Upper lobe of left lung (tissue), 4 donors: ENCODE results near the gene MCRIP1.

Experiments
- EP300 ChIP-seq, 4 donors: sonication (generic); formaldehyde crosslinking; IDR thresholded peaks; one replicate each; pipeline ENCODE4 v1.5.1; 2017; ENCODE audit warnings: antibody characterized with exemption in 4 of 4, control low read depth in 2 of 4
- POLR2A ChIP-seq, 4 donors: fragments of 450-650 bp; IDR thresholded peaks; one replicate each; pipeline ENCODE4 v1.5.1; 2016 to 2017; ENCODE audit warnings: antibody characterized with exemption in 4 of 4, mild to moderate bottlenecking in 2 of 4
- TF ChIP-seq, protein P1 (sequence below), 6 experiments: fragments of 450-650 bp in 4 of 6; fragments of 200-600 bp in 2 of 6; sonication (generic) in 2 of 6; IDR thresholded peaks; one replicate each; pipeline ENCODE4 v1.5.1; 2016 to 2019; ENCODE audit warnings: antibody characterized with exemption in 6 of 6

DNA sequence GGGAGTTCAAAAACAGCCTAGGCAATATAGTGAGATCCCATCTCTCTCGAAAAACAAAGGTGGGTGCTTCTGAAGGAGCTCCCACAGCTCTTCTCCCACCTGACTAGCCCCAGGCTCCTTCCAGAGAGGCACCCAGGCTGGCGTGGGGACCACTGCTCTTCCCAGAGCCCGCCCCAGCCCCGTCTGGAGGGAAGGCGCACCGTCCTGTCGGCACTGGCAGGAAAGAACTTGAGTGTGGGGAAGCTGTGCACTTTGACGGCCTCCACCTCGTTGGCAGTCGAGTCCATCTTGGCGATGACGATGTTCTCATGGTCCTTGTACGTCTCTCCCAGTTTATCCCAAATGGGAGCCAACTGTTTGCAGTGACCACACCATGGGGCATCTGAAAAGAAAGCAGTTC lies 12.3 kb upstream of the MCRIP1 start:
- no peak for TF ChIP-seq EP300 (IDR thresholded peaks at IDR 0.05)
- TF ChIP-seq POLR2A (IDR thresholded peaks at IDR 0.05): no peak
- TF ChIP-seq, protein P1, sequence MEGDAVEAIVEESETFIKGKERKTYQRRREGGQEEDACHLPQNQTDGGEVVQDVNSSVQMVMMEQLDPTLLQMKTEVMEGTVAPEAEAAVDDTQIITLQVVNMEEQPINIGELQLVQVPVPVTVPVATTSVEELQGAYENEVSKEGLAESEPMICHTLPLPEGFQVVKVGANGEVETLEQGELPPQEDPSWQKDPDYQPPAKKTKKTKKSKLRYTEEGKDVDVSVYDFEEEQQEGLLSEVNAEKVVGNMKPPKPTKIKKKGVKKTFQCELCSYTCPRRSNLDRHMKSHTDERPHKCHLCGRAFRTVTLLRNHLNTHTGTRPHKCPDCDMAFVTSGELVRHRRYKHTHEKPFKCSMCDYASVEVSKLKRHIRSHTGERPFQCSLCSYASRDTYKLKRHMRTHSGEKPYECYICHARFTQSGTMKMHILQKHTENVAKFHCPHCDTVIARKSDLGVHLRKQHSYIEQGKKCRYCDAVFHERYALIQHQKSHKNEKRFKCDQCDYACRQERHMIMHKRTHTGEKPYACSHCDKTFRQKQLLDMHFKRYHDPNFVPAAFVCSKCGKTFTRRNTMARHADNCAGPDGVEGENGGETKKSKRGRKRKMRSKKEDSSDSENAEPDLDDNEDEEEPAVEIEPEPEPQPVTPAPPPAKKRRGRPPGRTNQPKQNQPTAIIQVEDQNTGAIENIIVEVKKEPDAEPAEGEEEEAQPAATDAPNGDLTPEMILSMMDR (IDR thresholded peaks at IDR 0.05): no peak
